Measurements from ENCODE around the gene DCAF5.

Gene DCAF5

GRCh38 chr14:69001375-69001774 is 151.5 kb downstream of the DCAF5 start:
- DNase-seq (ENCODE audit: low spot score) (no peak), ATAC-seq (ENCODE audit: low read depth) (no peak)
- Histone ChIP-seq H3K27me3 (ENCODE audit: insufficient read depth, poor library complexity, severe bottlenecking) (no peaks in the 10 kb centered on the region), H3K9me3 (ENCODE audit: severe bottlenecking) (no peaks in the 10 kb centered on the region), H3K4me1 (ENCODE audit: insufficient read depth, poor library complexity, severe bottlenecking) (peaks cover 13% of the 10 kb centered on the region), H3K36me3 (ENCODE audit: low read depth) (no peaks in the 10 kb centered on the region), H3K27ac (ENCODE audit: poor library complexity, severe bottlenecking) (no peak overlapping the region), H3K4me3 (ENCODE audit: severe bottlenecking) (no peak overlapping the region)
- no peak for TF ChIP-seq CTCF (IDR thresholded peaks at IDR 0.05; ENCODE audit: poor library complexity, severe bottlenecking)
